DMS114 treated with DMSO at 0.1 percent for 48 hours (cell line): ENCODE results near the gene TIMM44.

ENCODE experiments used
- DNase-seq: peaks from one replicate; lab custom pipeline; 2025; ENCODE audit not compliant: unreplicated experiment; lab: John Stamatoyannopoulos, UW

TIMM44 gene, protein sequence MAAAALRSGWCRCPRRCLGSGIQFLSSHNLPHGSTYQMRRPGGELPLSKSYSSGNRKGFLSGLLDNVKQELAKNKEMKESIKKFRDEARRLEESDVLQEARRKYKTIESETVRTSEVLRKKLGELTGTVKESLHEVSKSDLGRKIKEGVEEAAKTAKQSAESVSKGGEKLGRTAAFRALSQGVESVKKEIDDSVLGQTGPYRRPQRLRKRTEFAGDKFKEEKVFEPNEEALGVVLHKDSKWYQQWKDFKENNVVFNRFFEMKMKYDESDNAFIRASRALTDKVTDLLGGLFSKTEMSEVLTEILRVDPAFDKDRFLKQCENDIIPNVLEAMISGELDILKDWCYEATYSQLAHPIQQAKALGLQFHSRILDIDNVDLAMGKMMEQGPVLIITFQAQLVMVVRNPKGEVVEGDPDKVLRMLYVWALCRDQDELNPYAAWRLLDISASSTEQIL

DNA sequence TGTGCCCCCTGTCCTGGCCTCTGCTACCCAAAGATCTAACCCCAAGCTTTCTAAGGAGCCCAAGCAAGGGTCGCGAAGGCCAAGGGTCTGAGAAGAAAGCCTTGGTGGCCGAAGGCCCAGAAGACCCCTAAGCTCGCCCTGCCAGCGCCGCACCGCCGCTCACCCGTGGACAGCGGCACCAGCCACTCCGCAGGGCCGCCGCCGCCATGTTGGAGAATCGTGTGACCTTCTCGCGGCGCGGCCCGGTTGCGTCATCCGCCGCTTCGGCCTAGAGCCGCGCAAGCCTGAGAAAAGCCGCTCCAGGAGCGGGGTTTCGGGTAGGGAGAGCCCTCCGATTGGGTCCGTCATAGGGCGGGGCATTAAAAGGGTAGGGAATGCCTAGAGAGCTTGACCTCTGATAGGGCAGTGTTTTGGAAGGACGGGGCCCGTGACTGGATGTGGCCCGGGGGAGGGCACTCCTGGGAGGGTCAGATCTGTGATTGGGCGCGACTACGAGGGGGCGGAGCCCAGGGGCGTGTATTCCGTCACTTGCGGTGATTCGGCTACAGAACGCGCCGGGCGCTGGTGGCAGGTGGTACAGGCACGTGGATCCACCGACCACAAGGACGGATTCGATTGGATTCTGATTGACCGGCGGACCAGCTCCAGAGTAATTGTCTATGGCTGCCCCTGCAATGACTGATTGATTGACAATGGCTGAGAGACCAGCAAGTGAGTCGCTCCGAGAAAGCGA is at the start of gene TIMM44:
Gene TIMM44, minus strand, starts transcription at position 223 of the 733 bp plus-strand sequence. Its CDS starts 15 bp downstream, at position 208.
- DNase-seq, result peak; percentile 92

DNA sequence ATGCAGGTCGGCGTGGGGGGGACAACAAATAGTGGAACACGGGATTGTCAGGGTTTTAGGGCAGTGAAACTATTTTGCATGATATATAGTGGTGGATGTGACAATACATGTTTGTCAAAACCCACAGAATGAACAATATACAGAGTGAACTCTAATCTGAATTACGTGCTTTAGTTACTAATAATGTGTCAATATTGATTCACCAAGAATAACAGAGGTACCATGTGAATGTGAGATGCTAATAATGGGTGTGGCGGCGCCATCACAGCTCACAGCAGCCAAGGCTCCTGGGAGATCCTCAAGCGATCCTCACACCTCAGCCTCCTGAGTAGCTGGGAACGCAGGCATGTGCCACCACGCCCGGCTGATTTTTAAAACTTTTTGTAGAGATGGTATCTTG is 49.1 kb upstream of the TIMM44 start:
- DNase-seq, result no peak

GRCh38 chr19:7989071-7989575 is 45.7 kb upstream of the TIMM44 start:
- no peak for DNase-seq

GRCh38 chr19:7988307-7988706 is 44.8 kb upstream of the TIMM44 start:
- DNase-seq, result no peak

- DNase-seq, result no peak
These were observed 43.8 kb upstream of the TIMM44 start for GRCh38 chr19:7987114-7987768.

- no peak for DNase-seq
These were observed 43.1 kb upstream of the TIMM44 start for GRCh38 chr19:7986321-7987113.

- DNase-seq, result no peak
These were observed 42.0 kb upstream of the TIMM44 start for GRCh38 chr19:7985481-7985911.

GRCh38 chr19:7983995-7984837 is 40.8 kb upstream of the TIMM44 start:
- no peak for DNase-seq

DNA sequence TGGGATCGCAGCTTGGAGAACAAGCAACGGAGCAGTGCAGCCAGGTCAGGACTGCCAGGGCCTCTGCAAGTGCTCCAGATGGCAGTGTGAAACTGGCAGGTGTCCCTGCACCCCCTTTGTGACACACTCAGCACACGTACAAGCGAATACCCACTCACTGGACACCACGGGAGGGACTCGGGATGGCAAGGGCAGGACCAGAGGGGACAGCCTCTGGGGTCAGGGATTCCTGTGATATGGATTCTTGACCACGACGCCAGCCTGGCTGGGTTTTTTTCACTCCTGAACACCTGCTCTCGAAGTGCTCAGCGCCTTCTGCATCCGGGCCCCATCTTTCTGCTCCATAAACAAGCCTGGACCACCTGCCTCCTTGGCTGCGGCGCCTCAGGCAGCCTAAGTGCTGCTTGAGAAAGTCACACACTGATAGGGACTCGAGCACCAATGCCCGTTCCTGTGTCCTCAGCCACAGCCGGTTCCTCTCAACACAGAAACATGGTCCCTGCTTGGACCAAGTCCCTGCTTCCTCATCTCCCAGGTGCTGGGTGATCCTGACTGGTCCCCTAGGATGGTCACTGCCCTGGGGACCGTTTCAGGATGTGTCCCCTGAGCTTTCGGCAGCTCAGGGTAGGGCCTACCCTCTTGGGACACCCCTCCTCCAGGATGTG is 40.0 kb upstream of the TIMM44 start:
- no peak for DNase-seq

- no peak for DNase-seq
These were observed 39.2 kb upstream of the TIMM44 start for GRCh38 chr19:7982651-7983099.

DNA sequence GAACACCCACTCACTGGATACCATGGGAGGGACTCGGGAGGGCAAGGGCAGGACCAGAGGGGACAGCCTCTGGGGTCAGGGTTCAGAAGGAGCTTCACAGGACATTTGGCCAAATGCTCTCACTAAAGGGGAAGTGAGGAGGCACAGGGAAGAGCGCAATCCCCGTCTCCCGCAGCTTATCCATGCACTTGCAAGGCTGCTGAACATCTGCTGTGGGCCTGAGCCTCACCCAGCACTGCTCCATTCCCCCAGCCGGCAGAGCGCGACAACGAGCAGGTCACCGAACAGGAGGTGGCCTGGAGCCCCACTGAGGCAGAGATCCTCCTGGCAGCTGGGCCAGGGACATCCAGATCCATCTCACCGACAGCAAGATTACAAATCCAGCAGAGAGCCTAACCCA is 38.6 kb upstream of the TIMM44 start:
- DNase-seq, result no peak

DNA sequence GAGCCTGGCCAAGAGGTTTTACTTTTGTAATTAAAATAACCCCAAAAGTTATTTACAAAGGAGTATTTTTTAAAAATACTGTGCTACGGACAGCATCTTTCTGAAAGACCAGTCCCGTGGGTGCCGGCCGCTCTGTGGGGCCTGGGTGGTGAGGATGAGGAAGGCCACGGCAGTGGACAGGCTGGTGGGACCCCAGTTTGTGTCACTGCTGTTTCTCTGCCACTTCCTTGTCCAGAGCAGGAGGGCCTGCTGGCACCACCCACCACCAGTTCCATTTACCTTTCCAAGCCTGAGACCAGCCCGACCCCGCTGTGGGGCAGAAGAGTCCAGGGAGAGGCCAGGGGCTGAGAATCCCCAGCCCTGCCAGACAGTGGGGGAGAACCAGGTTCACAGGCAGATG is 38.2 kb upstream of the TIMM44 start:
- no peak for DNase-seq

- no peak for DNase-seq
These were observed 37.7 kb upstream of the TIMM44 start for GRCh38 chr19:7981199-7981598.

DNA sequence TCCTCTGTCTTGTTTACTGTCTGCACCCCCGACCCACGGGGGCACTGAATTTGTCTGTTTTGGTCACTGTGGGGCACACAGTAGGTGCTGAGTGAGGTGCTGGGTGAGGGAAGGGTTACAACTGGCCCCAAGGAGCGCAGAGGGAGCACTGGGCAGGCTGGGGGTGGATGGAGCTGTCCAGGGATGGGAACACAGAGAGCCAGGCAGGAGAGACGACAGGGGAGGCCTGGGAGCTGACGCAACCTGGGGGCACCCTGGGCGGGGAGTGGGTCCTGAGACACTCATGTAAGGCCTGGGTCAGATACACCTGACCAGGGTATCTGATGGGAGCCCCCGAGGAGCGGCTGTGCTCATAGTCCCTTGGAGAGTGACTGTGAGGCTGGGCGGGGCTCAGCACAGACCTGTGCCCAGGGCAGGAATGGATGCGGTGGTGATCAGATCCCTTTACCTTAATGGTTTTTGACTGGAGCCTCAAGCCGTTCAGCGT is 37.2 kb upstream of the TIMM44 start:
- DNase-seq, result no peak

DNA sequence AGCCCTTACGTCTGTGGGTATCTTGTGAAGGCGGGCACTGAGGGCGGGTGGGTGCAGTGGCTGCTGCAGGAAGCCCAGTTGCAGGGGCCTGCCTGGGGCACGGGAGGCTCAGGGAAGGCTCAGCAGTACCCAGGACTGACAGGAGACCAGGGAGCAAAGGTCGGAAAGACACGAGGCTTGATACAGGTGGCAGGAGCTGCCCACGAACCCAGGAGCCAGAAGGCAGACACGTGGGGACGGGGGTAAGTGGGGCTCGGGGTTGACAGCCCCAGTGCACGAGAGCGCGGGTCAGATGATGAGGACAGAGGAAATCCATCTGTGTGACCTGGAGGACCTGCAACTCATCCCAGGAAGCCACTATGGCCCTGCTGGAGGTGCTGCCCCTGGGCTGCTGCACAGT is 36.7 kb upstream of the TIMM44 start:
- DNase-seq, result no peak

DNA sequence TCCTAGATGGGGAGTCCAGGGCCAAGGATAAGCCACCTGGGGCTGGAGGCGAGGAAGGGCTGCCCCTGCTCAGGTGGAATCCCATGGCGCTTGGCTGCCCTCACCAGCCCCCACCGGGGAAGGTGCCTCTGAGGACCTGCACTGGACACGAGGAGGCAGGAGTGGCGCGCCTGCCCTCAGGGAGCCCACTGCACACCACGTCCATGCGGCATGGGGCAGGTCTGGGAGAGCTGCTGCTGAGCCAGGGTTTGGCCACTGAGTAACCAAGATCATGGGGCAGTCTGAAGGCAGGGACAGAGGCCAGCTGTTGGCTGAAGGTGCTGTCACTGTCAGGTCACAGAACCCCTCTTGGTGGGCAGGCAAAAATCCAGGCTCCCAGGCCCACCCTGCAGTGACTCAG is 36.1 kb upstream of the TIMM44 start:
- DNase-seq, result no peak

- no peak for DNase-seq
These were observed 35.5 kb upstream of the TIMM44 start for GRCh38 chr19:7979011-7979410.

DNA sequence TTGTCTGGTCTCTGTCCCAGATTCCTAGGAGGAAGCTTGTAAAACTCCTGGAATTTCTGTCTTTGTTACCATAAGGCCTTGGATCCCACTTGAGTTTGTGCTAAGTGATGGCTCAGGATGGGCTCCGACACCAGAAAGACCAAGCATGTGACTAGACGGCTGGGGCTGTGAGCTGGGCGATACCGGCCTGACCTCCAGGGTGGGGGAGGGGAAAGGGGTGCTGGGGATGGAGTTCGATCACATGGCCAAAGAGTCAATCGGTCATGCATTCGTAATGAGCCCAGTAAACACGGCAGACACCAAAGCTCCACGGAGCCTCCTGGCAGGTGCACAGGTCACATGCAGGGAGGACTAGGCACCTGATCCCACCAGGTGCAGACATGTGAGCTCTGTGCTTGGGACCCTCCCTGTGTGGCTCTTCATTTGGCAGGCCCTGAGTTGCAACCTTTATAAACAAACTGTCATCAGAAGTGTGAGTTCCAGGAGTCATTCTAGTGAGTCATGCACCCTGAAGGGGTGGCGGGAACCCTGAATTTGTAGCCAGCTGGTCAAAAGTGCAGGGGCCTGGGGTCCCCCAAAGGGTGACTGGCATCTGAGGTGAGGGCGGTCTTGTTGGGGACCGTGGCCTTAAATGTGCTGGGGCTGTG is 34.8 kb upstream of the TIMM44 start:
- DNase-seq, result no peak

DNA sequence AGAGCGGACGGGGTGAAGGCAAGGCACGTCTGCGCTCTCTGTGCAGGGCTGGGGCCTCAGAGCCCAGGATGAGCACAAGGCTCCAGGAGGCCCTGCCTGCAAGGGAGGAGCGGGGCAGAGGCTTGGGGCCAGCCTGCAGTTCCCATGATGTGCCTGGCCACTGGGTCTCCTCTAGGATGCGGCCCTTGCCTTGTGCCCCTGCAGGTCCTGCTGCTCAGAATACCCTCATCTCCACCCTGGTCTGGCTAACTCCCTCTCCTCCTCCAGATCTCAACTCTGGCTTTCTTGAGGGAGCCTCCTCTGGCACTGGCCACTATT is 34.2 kb upstream of the TIMM44 start:
- no peak for DNase-seq
